GM21529 (cell line): ENCODE results near the gene ARHGEF10L.

ENCODE experiments used
- ATAC-seq: cut with Tn5 transposase; IDR thresholded peaks from one replicate; pipeline ENCODE4 v1.9.1; 2021; ENCODE audit not compliant: unreplicated experiment

ARHGEF10L gene

GRCh38 chr1:17521946-17522612 is 17.4 kb upstream of the ARHGEF10L start:
- no peak for ATAC-seq

- ATAC-seq: no peak
These were observed 16.0 kb upstream of the ARHGEF10L start for GRCh38 chr1:17523321-17524041.

- ATAC-seq: no peak
These were observed 14.9 kb upstream of the ARHGEF10L start for GRCh38 chr1:17524645-17525044.

- no peak for ATAC-seq
These were observed 13.4 kb upstream of the ARHGEF10L start for GRCh38 chr1:17525996-17526686.

- ATAC-seq: no peak
These were observed 12.2 kb upstream of the ARHGEF10L start for GRCh38 chr1:17527036-17527914.

- ATAC-seq: no peak
These were observed 10.1 kb upstream of the ARHGEF10L start for GRCh38 chr1:17529381-17529780.

GRCh38 chr1:17531343-17531681 is 8.2 kb upstream of the ARHGEF10L start:
- ATAC-seq: no peak

- no peak for ATAC-seq
These were observed 7.6 kb upstream of the ARHGEF10L start for GRCh38 chr1:17531682-17532487.

- no peak for ATAC-seq
These were observed 6.3 kb upstream of the ARHGEF10L start for GRCh38 chr1:17533201-17533600.

- ATAC-seq: no peak
These were observed 4.1 kb upstream of the ARHGEF10L start for GRCh38 chr1:17535300-17535936.

GRCh38 chr1:17538010-17538409 is 1.5 kb upstream of the ARHGEF10L start:
- no peak for ATAC-seq

GRCh38 chr1:17538428-17539117 is 925 bp upstream of the ARHGEF10L start:
- no peak for ATAC-seq

- no peak for ATAC-seq
These were observed 401 bp upstream of the ARHGEF10L start for GRCh38 chr1:17539118-17539476.

- no peak for ATAC-seq
These were observed 930 bp downstream of the ARHGEF10L start for GRCh38 chr1:17540255-17541001.

GRCh38 chr1:17542645-17543044 is 3.1 kb downstream of the ARHGEF10L start:
- no peak for ATAC-seq

- no peak for ATAC-seq
These were observed 5.4 kb downstream of the ARHGEF10L start for GRCh38 chr1:17544776-17545350.

GRCh38 chr1:17545356-17545755 is 5.9 kb downstream of the ARHGEF10L start:
- no peak for ATAC-seq

GRCh38 chr1:17546946-17547670 is 7.6 kb downstream of the ARHGEF10L start:
- ATAC-seq: no peak
